HepG2 (cell line): ENCODE data around the gene GRIN3A. TPM values are rescaled to one million over a fixed set of nuclear protein-coding genes. Genes with fewer than 3 reads are reported as not detected.

Source experiments
- ATAC-seq: fragments of 200-7000 bp; cut with Tn5 transposase; 3 replicates; pipeline ENCODE4 v1.9.1; 2020; ENCODE audit warnings: mild to moderate bottlenecking, moderate library complexity
- BruUV-seq: library from RNA; stranded (reverse); fragments of 400-500 nt; replicated peaks from 2 replicates; lab custom pipeline; 2021; lab: Mats Ljungman, UMichigan
- CTCF ChIA-PET: fragments of 300-600 bp; formaldehyde crosslinking; extraction: SDS; loops from one replicate; lab custom pipeline; 2021; ENCODE audit warnings: low total read pairs, inconsistent platforms, low intra/inter-chr PET ratio; lab: Yijun Ruan, JAX
- POLR2A ChIA-PET: fragments of 350-600 bp; sonication (Branson Sonifier 250); formaldehyde crosslinking; loops from one replicate; lab custom pipeline; 2020; ENCODE audit warnings: antibody characterized with exemption, inconsistent platforms; lab: Yijun Ruan, JAX
- DNase-seq: peaks from one replicate; pipeline ENCODE4 v3.0.0-alpha.2; 2015; ENCODE audit warnings: low spot score
- FAIRE-seq: peaks from 3 replicates; lab custom pipeline; 2011; peaks lifted over from hg19 to GRCh38; lab: Jason Lieb, UNC
- H2AFZ ChIP-seq: one replicate; pipeline ENCODE4 v1.6.1; 2011; ENCODE audit warnings: low read length, inconsistent platforms
- H3K27ac ChIP-seq: fragments of 300-600 bp; 3 replicates; pipeline ENCODE4 v1.8.0; 2011; ENCODE audit warnings: mixed run types, mild to moderate bottlenecking, mixed read lengths, low read length, inconsistent platforms; ENCODE audit not compliant: insufficient read depth; ENCODE audit errors: extremely low read length
- H3K27me3 ChIP-seq, 2 experiments: fragments of 200-600 bp in 1 of 2; 2 replicates in 1 of 2; 3 replicates in 1 of 2; pipeline versions ENCODE4 v1.6.0 to v1.8.0; 2011; ENCODE audit warnings: low read length in 2 of 2, mild to moderate bottlenecking in 2 of 2, moderate library complexity in 2 of 2, inconsistent platforms in 1 of 2; ENCODE audit not compliant: insufficient read depth in 2 of 2, control insufficient read depth in 1 of 2
- H3K36me3 ChIP-seq, 2 experiments: fragments of 200-600 bp in 1 of 2; replicated peaks in 1 of 2; 2 replicates in 1 of 2; 3 replicates in 1 of 2; pipeline versions ENCODE4 v1.5.1 to v1.8.0; 2011; ENCODE audit warnings: low read length in 2 of 2, inconsistent platforms in 1 of 2; ENCODE audit not compliant: insufficient read depth in 2 of 2, control insufficient read depth in 1 of 2
- H3K4me1 ChIP-seq: 2 replicates; pipeline ENCODE4 v1.5.1; 2012; ENCODE audit warnings: low read length, inconsistent platforms; ENCODE audit not compliant: insufficient read depth
- H3K4me2 ChIP-seq: 2 replicates; pipeline ENCODE4 v1.6.0; 2011; ENCODE audit warnings: low read depth, low read length, inconsistent platforms
- H3K4me3 ChIP-seq, 3 experiments: fragments of 200-600 bp in 1 of 3; sonication (generic), shearing (Covaris generic) in 1 of 3; replicated peaks in 1 of 3; 2 replicates each; pipeline ENCODE4 v1.5.1; 2011 to 2016; ENCODE audit warnings: low read length in 3 of 3, inconsistent platforms in 2 of 3, low read depth in 2 of 3, mild to moderate bottlenecking in 2 of 3, control low read depth in 1 of 3, mixed read lengths in 1 of 3; ENCODE audit not compliant: insufficient read depth in 1 of 3
- H3K79me2 ChIP-seq: one replicate; pipeline ENCODE4 v1.6.1; 2011; ENCODE audit warnings: low read length, inconsistent platforms; ENCODE audit not compliant: insufficient read depth
- H3K9ac ChIP-seq: 2 replicates; pipeline ENCODE4 v1.6.0; 2011; ENCODE audit warnings: mild to moderate bottlenecking, low read depth, low read length, inconsistent platforms; ENCODE audit not compliant: insufficient read depth
- H3K9me3 ChIP-seq: 2 replicates; pipeline ENCODE4 v1.5.1; 2012; ENCODE audit warnings: mild to moderate bottlenecking, low read length
- H4K20me1 ChIP-seq: 2 replicates; pipeline ENCODE4 v1.6.0; 2011; ENCODE audit warnings: inconsistent platforms, mild to moderate bottlenecking, low read length, moderate library complexity; ENCODE audit not compliant: insufficient read depth
- AGO1 ChIP-seq: fragments of 200-400 bp; formaldehyde crosslinking; IDR thresholded peaks from 2 replicates; pipeline ENCODE4 v1.6.1; 2017; ENCODE audit warnings: mild to moderate bottlenecking, low read depth, low read length, moderate library complexity; ENCODE audit not compliant: poor library complexity, severe bottlenecking
- ATF7 ChIP-seq, 2 experiments: fragments of 450-650 bp in 1 of 2; sonication (generic) in 1 of 2; formaldehyde crosslinking in 1 of 2; IDR thresholded peaks; 2 replicates each; pipeline versions ENCODE4 v1.4.0 to v1.6.1; 2016 to 2020; ENCODE audit warnings: antibody characterized with exemption in 1 of 2, mild to moderate bottlenecking in 1 of 2, missing genetic modification reagents in 1 of 2
- BRF2 ChIP-seq: sonication (generic); formaldehyde crosslinking; IDR thresholded peaks from 2 replicates; pipeline ENCODE4 v1.8.1; 2022; ENCODE audit warnings: mild to moderate bottlenecking, missing genetic modification reagents
- CREM ChIP-seq, 2 experiments: sonication (generic) in 1 of 2; formaldehyde crosslinking in 1 of 2; IDR thresholded peaks; 2 replicates each; pipeline versions ENCODE4 v1.4.0 to v1.6.1; 2016 to 2020; ENCODE audit warnings: antibody characterized with exemption in 1 of 2, mild to moderate bottlenecking in 1 of 2, missing genetic modification reagents in 1 of 2
- EP300 ChIP-seq, 3 experiments: sonication (generic) in 1 of 3; formaldehyde crosslinking in 1 of 3; IDR thresholded peaks; 2 replicates each; pipeline versions ENCODE4 v1.5.1 to v1.6.1; 2011 to 2020; ENCODE audit warnings: low read depth in 2 of 3, low read length in 2 of 3, borderline replicate concordance in 1 of 3, improper control_type of control experiment in 1 of 3, mild to moderate bottlenecking in 1 of 3, missing genetic modification reagents in 1 of 3, moderate library complexity in 1 of 3
- ETV6 ChIP-seq: sonication (generic); formaldehyde crosslinking; conservative IDR thresholded peaks from 2 replicates; pipeline ENCODE4 v1.4.0; 2020; ENCODE audit warnings: missing genetic modification reagents
- FOXK1 ChIP-seq: sonication (generic); formaldehyde crosslinking; IDR thresholded peaks from 2 replicates; pipeline ENCODE4 v1.4.0; 2020; ENCODE audit warnings: low read depth, missing genetic modification reagents, borderline replicate concordance
- KMT2A ChIP-seq: sonication (generic); formaldehyde crosslinking; IDR thresholded peaks from 2 replicates; pipeline ENCODE4 v1.4.0; 2020; ENCODE audit warnings: missing genetic modification reagents
- MTF2 ChIP-seq: sonication (generic); formaldehyde crosslinking; IDR thresholded peaks from 2 replicates; pipeline ENCODE4 v1.5.0; 2020; ENCODE audit warnings: missing genetic modification reagents, borderline replicate concordance
- NR2C2 ChIP-seq: sonication (generic); formaldehyde crosslinking; IDR thresholded peaks from 2 replicates; pipeline ENCODE4 v1.4.0; 2020; ENCODE audit warnings: missing genetic modification reagents, mild to moderate bottlenecking, moderate library complexity, borderline replicate concordance
- PBX2 ChIP-seq: IDR thresholded peaks from 2 replicates; pipeline ENCODE4 v1.6.1; 2016; ENCODE audit warnings: control low read depth
- PCBP1 ChIP-seq: fragments of 200-400 bp; formaldehyde crosslinking; IDR thresholded peaks from 2 replicates; pipeline ENCODE4 v1.6.1; 2017; ENCODE audit warnings: mild to moderate bottlenecking, low read depth, low read length, borderline replicate concordance
- SRSF4 ChIP-seq: fragments of 200-400 bp; formaldehyde crosslinking; IDR thresholded peaks from one replicate; pipeline ENCODE4 v1.6.1; 2018; ENCODE audit warnings: mild to moderate bottlenecking, low read depth, low read length, moderate library complexity; ENCODE audit not compliant: poor library complexity, severe bottlenecking
- TGIF2 ChIP-seq: IDR thresholded peaks from 2 replicates; pipeline ENCODE4 v1.6.1; 2016; ENCODE audit warnings: control low read depth, missing compliant biosample characterization
- ZBTB49 ChIP-seq: sonication (generic); formaldehyde crosslinking; IDR thresholded peaks from 2 replicates; pipeline ENCODE4 v1.4.0; 2020; ENCODE audit warnings: missing genetic modification reagents, borderline replicate concordance
- ZFP90 ChIP-seq: sonication (generic); formaldehyde crosslinking; IDR thresholded peaks from 2 replicates; pipeline ENCODE4 v1.8.0; 2022; ENCODE audit warnings: missing genetic modification reagents, mild to moderate bottlenecking, inconsistent platforms, borderline replicate concordance
- ZNF235 ChIP-seq: sonication (generic); formaldehyde crosslinking; IDR thresholded peaks from 2 replicates; pipeline ENCODE4 v1.8.1; 2023; ENCODE audit warnings: mild to moderate bottlenecking, missing genetic modification reagents, borderline replicate concordance
- ZNF30 ChIP-seq: sonication (generic); formaldehyde crosslinking; IDR thresholded peaks from 2 replicates; pipeline ENCODE4 v1.5.0; 2020; ENCODE audit warnings: mild to moderate bottlenecking, missing genetic modification reagents
- ZNF430 ChIP-seq: sonication (generic); formaldehyde crosslinking; IDR thresholded peaks from 2 replicates; pipeline ENCODE4 v1.9.0; 2021; ENCODE audit warnings: mild to moderate bottlenecking, missing genetic modification reagents
- ZNF839 ChIP-seq: sonication (generic); formaldehyde crosslinking; IDR thresholded peaks from 2 replicates; pipeline ENCODE4 v1.4.0; 2020; ENCODE audit warnings: missing genetic modification reagents, mild to moderate bottlenecking, borderline replicate concordance
- WGBS: methylation state at CpG from one replicate; pipeline ENCODE4 v1.1.6; 2017; ENCODE audit warnings: low lambda C conversion rate; 5-methylcytosine and 5-hydroxymethylcytosine counted together
- in situ Hi-C: cut with HindIII; loops from 2 replicates; pipeline ENCODE4 v1.10.0; 2017; ENCODE audit warnings: low pct_unique_long_range_greater_than_20kb; ENCODE audit not compliant: extremely low pct_ligation_motif_present
- intact Hi-C: fragments of 100-400 bp; cut with micrococcal nuclease; formaldehyde crosslinking; loops from one replicate; pipeline ENCODE4 v1.10.0; 2022; ENCODE audit not compliant: unreplicated experiment
- polyA plus RNA-seq, 8 experiments: library from polyadenylated mRNA; depleted of rRNA in 3 of 8; stranded (reverse) in 7 of 8; unstranded in 1 of 8; fragments of >200 nt; fragmentation: Illumina TruSeq in 4 of 8; extraction: Trizol in 4 of 8; gene quantifications; 2 replicates each; pipeline versions ENCODE4 v1.2.1 to v1.2.3, GENCODE V29; 2011 to 2016; ENCODE audit warnings: low read depth in 4 of 8, missing spikeins in 1 of 8, mixed read lengths in 1 of 8; ENCODE audit not compliant: insufficient read depth in 1 of 8
- total RNA-seq, 5 experiments: library from RNA; depleted of rRNA; stranded (reverse); fragments of >200 nt; fragmentation: Illumina TruSeq; extraction: Trizol; gene quantifications; 2 replicates each; pipeline ENCODE4 v1.2.3, GENCODE V29; 2016; ENCODE audit warnings: low read depth in 1 of 5

The GRIN3A gene
- total and polyA plus RNA-seq, 2 of the 13 experiments (the other 11 are each of a cell fraction or from before 2014, with no cell fraction given) = not detected

- Histone ChIP-seq H2AFZ (no peak overlapping the region), H3K9ac (no peak overlapping the region), H3K79me2 (no peaks in the 10 kb centered on the region), H3K36me3 (no peaks in the 10 kb centered on the region), H3K4me2 (no peak overlapping the region), H3K4me1 (no peaks in the 10 kb centered on the region), H3K9me3 (no peaks in the 10 kb centered on the region), H3K27me3 (no peaks in the 10 kb centered on the region), H4K20me1 (no peaks in the 10 kb centered on the region), H3K4me3 (no peak overlapping the region), H3K27ac (no peak overlapping the region)
- ATAC-seq (no peak), FAIRE-seq (no peak), DNase-seq (no peak)
- POLR2A ChIA-PET = no interaction called here
- TF ChIP-seq ETV6 (CRISPR knock-in tag) (no peak), ZNF30 (CRISPR knock-in tag) (no peak), ATF7 (IDR thresholded peaks at IDR 0.05) (no peak), ATF7 (CRISPR knock-in tag; IDR thresholded peaks at IDR 0.05) (no peak), PCBP1 (no peak), KMT2A (no peak), EP300 (IDR thresholded peaks at IDR 0.05; ENCODE audit: low read depth in 2 of 2, low read length in 2 of 2) (no peak), EP300 (CRISPR knock-in tag; IDR thresholded peaks at IDR 0.05; ENCODE audit: borderline replicate concordance) (no peak), ZNF430 (CRISPR knock-in tag) (no peak), PBX2 (CRISPR knock-in tag) (no peak), ZNF839 (CRISPR knock-in tag) (no peak), AGO1 (no peak), CREM (IDR thresholded peaks at IDR 0.05) (no peak), CREM (CRISPR knock-in tag; IDR thresholded peaks at IDR 0.05) (no peak), TGIF2 (no peak), FOXK1 (CRISPR knock-in tag) (no peak), MTF2 (CRISPR knock-in tag) (no peak), NR2C2 (CRISPR knock-in tag) (no peak), BRF2 (CRISPR knock-in tag) (no peak), SRSF4 (no peak), ZFP90 (CRISPR knock-in tag) (no peak), ZBTB49 (CRISPR knock-in tag) (no peak), ZNF235 (CRISPR knock-in tag) (no peak)
- intact Hi-C loops (no loop called here), in situ Hi-C loops (no loop called here)
- CTCF ChIA-PET = no interaction called here
- WGBS = 0% methylated on average over 2 of the region's 2 CpGs
- BruUV-seq = no TSS peak
Observed at GRCh38 chr9:101751895-101752294, 13.4 kb upstream of the GRIN3A start.
